A204.1 (cell line): ENCODE data around the gene OCIAD1.
"Not testable (repeated sequence)": the region's sequence is repeated elsewhere in the genome, so short reads cannot be mapped to it uniquely, and the experiment has no call there.

Source experiments
- FAIRE-seq: peaks from 2 replicates; lab custom pipeline; 2012; peaks lifted over from hg19 to GRCh38; lab: Jason Lieb, UNC

Gene OCIAD1

GRCh38 chr4:48821431-48821830 is 9.5 kb upstream of the OCIAD1 start:
- not testable (repeated sequence) for FAIRE-seq

DNA sequence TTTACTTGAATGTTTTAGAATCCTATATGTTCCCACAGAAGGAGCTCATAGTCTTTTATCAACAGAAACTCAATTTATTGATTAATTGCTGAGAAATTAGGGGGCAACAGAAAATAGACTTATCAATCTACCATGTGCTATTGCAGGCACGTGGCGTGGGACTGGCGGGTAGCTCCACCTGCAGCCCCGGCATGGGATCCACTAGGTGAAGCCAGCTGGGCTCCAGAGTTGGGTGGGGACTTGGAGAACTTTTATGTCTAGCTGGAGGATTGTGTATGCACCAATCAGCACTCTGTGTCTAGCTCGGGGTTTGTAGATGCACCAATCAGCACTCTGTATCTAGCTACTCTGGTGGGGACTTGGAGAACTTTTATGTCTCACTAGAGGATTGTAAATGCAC is 3.3 kb upstream of the OCIAD1 start:
- FAIRE-seq, result no peak

- FAIRE-seq, result no peak
Measured at GRCh38 chr4:48831532-48832030, 693 bp downstream of the OCIAD1 start.

DNA sequence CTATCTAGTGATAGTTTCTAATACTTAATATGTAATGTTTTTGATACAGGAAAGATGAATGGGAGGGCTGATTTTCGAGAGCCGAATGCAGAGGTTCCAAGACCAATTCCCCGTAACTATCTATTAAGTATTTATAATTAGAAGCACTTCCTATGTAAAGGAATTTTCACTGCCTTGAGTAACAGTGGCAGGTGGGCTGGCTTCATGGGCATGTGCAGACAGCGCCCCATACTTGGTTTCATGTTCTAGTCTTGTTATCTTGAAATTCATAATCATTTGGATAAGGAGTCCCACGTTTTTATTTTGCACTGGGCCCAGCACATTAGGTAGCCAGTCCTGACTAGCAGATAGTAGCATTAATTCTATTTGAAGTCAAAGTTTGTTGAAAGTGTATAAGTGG is 1.7 kb downstream of the OCIAD1 start:
- no peak for FAIRE-seq

- FAIRE-seq, result no peak
Measured at GRCh38 chr4:48836658-48837057, 5.8 kb downstream of the OCIAD1 start.

- no peak for FAIRE-seq
Measured at GRCh38 chr4:48841045-48841827, 10.3 kb downstream of the OCIAD1 start.

DNA sequence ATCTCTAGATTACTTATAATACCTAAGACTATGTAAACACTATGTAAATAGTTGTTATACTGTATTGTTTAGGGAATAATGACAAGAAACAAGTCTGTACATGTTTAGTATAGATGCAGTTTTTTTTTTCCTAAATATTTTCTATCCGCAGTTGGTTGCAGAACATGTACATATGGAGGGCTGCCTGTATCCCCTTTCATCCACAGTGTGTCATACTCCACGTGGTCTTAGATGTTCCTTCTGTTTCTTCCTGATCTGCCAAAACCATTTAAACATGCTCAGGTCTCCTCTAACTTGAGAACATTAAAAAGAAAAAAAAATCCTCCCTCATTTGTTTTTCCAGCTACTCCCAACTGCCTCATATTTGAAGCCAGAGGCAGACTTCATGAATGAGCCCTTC is 14.0 kb downstream of the OCIAD1 start:
- FAIRE-seq, result no peak

GRCh38 chr4:48848799-48849198 is 17.9 kb downstream of the OCIAD1 start:
- FAIRE-seq, result not testable (repeated sequence)

DNA sequence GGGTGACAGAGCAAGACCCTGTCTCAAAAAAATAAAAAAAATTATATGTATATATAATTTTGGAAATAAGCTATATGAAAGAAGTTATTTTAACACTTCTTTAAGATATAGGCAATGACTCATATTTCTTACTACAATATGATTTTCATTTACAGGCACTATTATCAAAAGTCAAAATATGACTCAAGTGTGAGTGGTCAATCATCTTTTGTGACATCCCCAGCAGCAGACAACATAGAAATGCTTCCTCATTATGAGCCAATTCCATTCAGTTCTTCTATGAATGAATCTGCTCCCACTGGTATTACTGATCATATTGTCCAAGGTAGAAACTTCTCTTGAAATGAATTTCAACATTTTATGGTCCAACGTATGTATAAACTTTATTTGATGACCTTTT is 20.8 kb downstream of the OCIAD1 start:
- FAIRE-seq, result no peak

DNA sequence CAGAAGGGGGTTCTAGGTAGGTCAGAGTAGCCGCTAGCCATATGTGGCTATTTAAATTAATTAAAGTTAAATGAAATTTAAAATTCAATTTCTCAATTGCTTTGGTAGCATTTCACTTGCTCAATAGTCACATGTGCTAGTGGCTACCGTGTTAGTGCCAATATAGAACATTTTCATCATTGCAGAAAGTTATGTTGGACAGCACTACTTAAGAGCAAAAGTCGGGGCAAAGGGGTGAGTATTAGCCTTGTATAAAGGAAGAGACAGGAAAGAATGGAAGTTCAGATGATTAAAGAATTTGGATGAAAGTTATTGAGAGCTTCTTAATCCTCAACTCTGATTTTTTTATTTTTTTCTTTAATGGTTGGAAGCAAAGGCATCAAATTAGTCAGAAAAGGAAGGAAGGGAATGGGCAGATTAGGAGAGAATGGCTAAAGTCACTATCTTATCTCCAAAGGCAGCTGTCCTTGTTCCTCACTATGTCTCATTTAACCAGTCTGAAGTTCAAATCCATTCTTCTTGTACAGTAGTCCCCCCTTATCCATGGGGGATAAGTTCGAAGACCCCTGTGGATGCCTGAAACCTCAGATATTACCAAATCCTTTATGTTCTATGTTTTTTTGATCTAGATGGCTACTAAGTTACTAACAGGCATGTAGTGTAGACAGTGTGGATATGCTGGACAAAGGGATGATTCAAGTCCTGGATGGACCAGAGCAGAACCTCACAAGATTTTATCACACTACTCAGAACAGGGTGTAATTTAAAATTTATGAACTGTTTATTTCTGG is 22.9 kb downstream of the OCIAD1 start:
- FAIRE-seq, result no peak

GRCh38 chr4:48854395-48854683 is 23.5 kb downstream of the OCIAD1 start:
- no peak for FAIRE-seq

DNA sequence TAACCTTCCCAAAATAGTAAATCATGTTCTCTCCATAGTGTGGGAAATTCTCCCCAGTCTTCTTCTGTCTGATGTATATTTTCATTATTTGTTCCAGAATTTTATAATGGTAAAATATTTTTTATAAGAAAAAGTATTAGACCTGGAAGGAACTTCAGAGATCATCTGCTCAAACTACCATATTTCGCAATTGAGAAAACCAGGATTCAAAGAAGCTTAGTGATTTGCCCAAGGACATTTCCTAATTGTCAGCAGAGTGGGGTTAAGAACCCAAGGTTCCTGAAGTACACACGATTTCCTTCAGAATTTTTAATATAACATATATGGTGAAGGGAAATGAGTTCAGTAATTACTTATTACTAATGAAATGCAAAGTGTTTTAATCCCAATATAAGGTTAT is 24.1 kb downstream of the OCIAD1 start:
- FAIRE-seq, result no peak

GRCh38 chr4:48858130-48858529 is 27.2 kb downstream of the OCIAD1 start:
- no peak for FAIRE-seq

- no peak for FAIRE-seq
Measured at GRCh38 chr4:48862038-48862437, 31.1 kb downstream of the OCIAD1 start.

GRCh38 chr4:48862661-48863060 is 31.8 kb downstream of the OCIAD1 start:
- no peak for FAIRE-seq

- no peak for FAIRE-seq
Measured at GRCh38 chr4:48863728-48864127, 32.8 kb downstream of the OCIAD1 start.

DNA sequence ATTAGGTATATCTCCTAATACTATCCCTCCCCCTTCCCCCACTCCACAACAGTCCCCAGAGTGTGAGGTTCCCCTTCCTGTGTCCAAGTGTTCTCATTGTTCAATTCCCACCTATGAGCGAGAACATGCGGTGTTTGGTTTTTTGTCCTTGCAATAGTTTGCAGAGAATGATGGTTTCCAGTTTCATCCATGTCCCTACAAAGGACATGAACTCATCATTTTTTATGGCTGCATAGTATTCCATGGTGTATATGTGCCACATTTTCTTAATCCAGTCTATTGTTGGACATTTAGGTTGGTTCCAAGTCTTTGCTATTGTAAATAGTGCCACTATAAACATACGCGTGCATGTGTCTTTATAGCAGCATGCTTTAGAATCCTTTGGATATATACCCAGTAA is 33.8 kb downstream of the OCIAD1 start:
- not testable (repeated sequence) for FAIRE-seq

- FAIRE-seq, result no peak
Measured at GRCh38 chr4:48877827-48878535, 47.1 kb downstream of the OCIAD1 start.

DNA sequence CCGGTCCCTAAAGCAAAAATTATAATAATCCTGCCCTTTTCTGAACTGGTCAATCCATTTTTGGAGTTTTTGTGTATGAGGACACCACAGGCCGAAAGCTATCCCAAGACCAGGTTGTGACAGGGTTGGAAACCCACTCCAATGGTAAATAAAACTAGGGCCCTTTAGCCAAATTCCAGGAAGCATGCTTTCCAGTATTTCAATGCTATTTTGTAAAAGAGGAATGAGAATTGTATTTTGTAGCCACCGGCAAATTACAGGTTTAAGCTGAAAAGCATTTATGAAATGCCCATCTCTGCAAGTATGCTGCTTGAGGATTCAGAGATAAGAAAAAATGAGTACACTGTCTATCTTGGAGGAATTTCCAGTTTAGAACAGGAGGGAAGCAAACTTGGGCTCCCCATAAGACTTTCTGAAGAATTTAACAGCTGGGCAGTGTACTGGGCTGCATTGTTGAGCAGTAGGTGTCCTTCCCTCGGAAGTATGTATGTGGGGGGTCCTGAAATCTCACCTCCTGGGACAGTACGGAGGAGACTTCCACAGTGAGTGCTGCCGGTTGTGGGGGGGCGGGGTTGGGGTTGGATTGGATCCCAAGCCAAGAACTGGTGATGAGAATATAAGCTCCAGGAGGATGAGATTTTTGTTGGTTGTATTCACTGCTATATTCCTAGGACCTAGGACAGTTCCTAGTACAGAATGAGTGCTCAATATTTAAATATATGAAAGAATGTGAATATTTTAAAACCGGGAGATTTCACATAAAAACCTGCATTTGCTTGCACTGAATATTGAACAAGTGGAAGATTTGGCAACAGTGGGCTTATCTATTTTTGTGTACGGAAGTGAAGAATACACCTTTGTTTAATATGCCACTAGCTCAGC is 48.9 kb downstream of the OCIAD1 start:
- FAIRE-seq, result no peak

- not testable (repeated sequence) for FAIRE-seq
Measured at GRCh38 chr4:48881646-48882045, 50.8 kb downstream of the OCIAD1 start.

- not testable (repeated sequence) for FAIRE-seq
Measured at GRCh38 chr4:48889750-48890149, 58.9 kb downstream of the OCIAD1 start.

DNA sequence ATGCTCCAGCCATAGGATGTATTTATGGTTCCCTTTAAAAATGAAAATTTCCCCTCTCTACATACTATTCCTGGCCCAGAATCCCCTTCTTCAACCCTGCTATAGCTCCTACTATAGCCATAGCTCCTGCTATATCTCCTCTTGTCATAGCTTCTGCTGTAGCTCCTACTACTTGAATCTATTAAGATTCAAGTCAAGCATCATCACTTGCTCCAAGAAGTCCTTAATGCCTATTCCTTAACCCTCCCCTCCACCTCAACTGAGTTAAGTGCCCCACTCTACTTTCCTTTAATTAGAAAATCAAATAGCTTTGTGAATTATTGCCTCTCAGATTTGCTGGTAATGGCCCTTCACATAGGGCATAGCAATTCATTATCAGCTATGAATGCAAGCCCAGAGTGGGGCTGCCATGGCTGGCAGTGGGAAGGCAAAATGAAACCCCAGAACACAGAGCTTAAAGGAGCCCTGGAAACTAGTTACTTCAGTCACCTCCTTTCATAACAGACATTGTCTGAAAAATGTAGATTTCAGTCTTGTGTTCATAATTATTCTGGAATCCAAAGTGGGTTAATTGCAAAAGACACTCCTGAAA is 60.2 kb downstream of the OCIAD1 start:
- FAIRE-seq, result no peak
